GM18517 (cell line): ENCODE results near the gene AGBL4.

Experiments
- ATAC-seq: cut with Tn5 transposase; IDR thresholded peaks from one replicate; pipeline ENCODE4 v1.9.1; 2021; ENCODE audit warnings: mild to moderate bottlenecking, moderate library complexity; ENCODE audit not compliant: unreplicated experiment

Gene AGBL4

GRCh38 chr1:48953617-48954016, 1070.1 kb downstream of the AGBL4 start:
- no peak for ATAC-seq

- ATAC-seq: no peak
These were observed 1075.2 kb downstream of the AGBL4 start for GRCh38 chr1:48948562-48948961.

GRCh38 chr1:48947761-48948537, 1075.8 kb downstream of the AGBL4 start:
- ATAC-seq: no peak

- no peak for ATAC-seq
These were observed 1077.7 kb downstream of the AGBL4 start for GRCh38 chr1:48946070-48946469.

GRCh38 chr1:48944811-48945210, 1078.9 kb downstream of the AGBL4 start:
- no peak for ATAC-seq

- ATAC-seq: no peak
These were observed 1079.9 kb downstream of the AGBL4 start for GRCh38 chr1:48943826-48944225.

- ATAC-seq: no peak
These were observed 1080.4 kb downstream of the AGBL4 start for GRCh38 chr1:48943393-48943792.

- ATAC-seq: no peak
These were observed 1082.6 kb downstream of the AGBL4 start for GRCh38 chr1:48940962-48941732.

- ATAC-seq: no peak
These were observed 1083.4 kb downstream of the AGBL4 start for GRCh38 chr1:48940354-48940753.

- no peak for ATAC-seq
These were observed 1083.9 kb downstream of the AGBL4 start for GRCh38 chr1:48939828-48940227.

GRCh38 chr1:48939042-48939441, 1084.7 kb downstream of the AGBL4 start:
- ATAC-seq: no peak

GRCh38 chr1:48937732-48938131, 1086.0 kb downstream of the AGBL4 start:
- ATAC-seq: no peak

- no peak for ATAC-seq
These were observed 1087.3 kb downstream of the AGBL4 start for GRCh38 chr1:48936436-48936835.

GRCh38 chr1:48932366-48932765, 1091.4 kb downstream of the AGBL4 start:
- ATAC-seq: no peak

GRCh38 chr1:48931506-48932192, 1092.1 kb downstream of the AGBL4 start:
- no peak for ATAC-seq

- ATAC-seq: no peak
These were observed 1093.7 kb downstream of the AGBL4 start for GRCh38 chr1:48930011-48930410.

- ATAC-seq: no peak
These were observed 1099.7 kb downstream of the AGBL4 start for GRCh38 chr1:48924099-48924498.

GRCh38 chr1:48923116-48923515, 1100.6 kb downstream of the AGBL4 start:
- ATAC-seq: no peak

GRCh38 chr1:48920851-48921250, 1102.9 kb downstream of the AGBL4 start:
- ATAC-seq: no peak

GRCh38 chr1:48917901-48918603, 1105.7 kb downstream of the AGBL4 start:
- no peak for ATAC-seq

- no peak for ATAC-seq
These were observed 1106.7 kb downstream of the AGBL4 start for GRCh38 chr1:48917070-48917454.
